HL-60 (cell line): ENCODE results near the gene HELZ.

Experiments used
- CTCF ChIP-seq: IDR thresholded peaks from one replicate; pipeline ENCODE4 v1.5.1; 2011; ENCODE audit warnings: low read length, control low read depth, inconsistent platforms; ENCODE audit not compliant: insufficient read depth
- GABPA ChIP-seq: IDR thresholded peaks from 2 replicates; pipeline ENCODE4 v1.6.1; 2012; ENCODE audit warnings: low read depth
- POLR2AphosphoS5 ChIP-seq: IDR thresholded peaks from 2 replicates; pipeline ENCODE4 v1.6.1; 2012; ENCODE audit warnings: low read depth
- REST ChIP-seq: IDR thresholded peaks from 2 replicates; pipeline ENCODE4 v1.6.1; 2012; ENCODE audit warnings: low read depth; ENCODE audit not compliant: insufficient replicate concordance
- SPI1 ChIP-seq: IDR thresholded peaks from 2 replicates; pipeline ENCODE4 v1.6.1; 2012; ENCODE audit warnings: low read depth, mild to moderate bottlenecking, borderline replicate concordance

GRCh38 chr17:67161573-67161972 is 83.4 kb downstream of the HELZ start:
- TF ChIP-seq CTCF (no peak), REST (no peak), POLR2AphosphoS5 (no peak), GABPA (no peak), SPI1 (no peak)
